ENCODE measurements around the gene ERICH6. TPM values are rescaled to one million over a fixed set of nuclear protein-coding genes. Genes with fewer than 3 reads are reported as not detected.
"Not testable (repeated sequence)": the region's sequence is repeated elsewhere in the genome, so short reads cannot be mapped to it uniquely, and the experiment has no call there.

The ERICH6 gene
- total RNA-seq, 6 donors from 2014 or later = 2.1 TPM; not detected in 5

DNA sequence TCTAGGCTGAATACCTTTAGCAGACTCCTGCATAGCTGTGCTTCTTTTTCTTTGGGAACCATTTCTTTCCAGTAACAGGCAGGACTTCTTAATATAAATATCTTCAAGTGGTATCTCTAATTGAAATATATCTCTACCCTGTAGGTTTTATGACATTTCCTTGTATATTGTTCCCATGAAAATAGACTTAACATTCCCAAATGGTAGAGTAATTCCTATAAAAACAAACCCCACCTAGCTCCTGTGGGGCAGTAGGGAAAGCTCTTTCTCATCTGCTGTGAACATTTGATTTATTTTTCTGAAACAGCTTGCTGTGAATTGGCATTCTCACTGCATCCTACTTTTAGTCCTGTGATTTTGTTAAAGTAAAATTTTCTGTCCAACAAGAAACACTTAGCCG, 79.8 kb downstream of the ERICH6 start:
- 97 to 100% methylated on average over 1 of the region's 1 CpG for WGBS, 2 donors

DNA sequence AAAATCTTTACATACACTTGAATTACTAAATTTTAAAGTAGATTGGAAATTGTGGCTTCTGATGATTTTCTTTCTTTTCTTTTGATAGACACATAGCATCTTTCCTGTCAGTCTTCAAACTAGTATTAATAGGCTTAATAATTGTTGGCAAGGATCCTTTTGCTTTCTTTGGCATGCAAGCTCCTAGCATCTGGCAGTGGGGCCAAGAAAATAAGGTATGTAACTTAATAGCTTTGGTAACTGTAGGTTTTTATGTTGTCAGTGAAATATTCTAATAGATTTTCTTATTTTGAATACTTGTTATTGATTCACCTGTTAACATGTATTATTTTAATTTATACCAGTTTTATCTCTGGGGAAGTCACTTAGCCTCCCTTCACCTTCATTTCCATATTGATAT, 80.8 kb downstream of the ERICH6 start:
- H3K4me3 ChIP-seq; ATAC-seq (ENCODE audit: low FRiP score in 2 of 2); H3K27ac ChIP-seq; H3K9me3 ChIP-seq; DNase-seq; H3K4me1 ChIP-seq; H3K27me3 ChIP-seq: not testable (repeated sequence)
- peaks cover 26 to 33% (median 26%) of the 10 kb centered on the region in 4 donors for H3K36me3 ChIP-seq

More for the DNA sequence above, 79.8 kb downstream of the ERICH6 start:
- Histone ChIP-seq H3K27me3 (no peaks in the 10 kb centered on the region), H3K4me3 (no peak overlapping the region), H3K27ac (no peak overlapping the region), H3K36me3 (peaks cover 26 to 43% (median 29%) of the 10 kb centered on the region in 4 donors), H3K9me3 (no peaks in the 10 kb centered on the region), H3K4me1 (peaks cover 0 to 7% (median 5%) of the 10 kb centered on the region in 4 donors)
- TF ChIP-seq, protein P1, sequence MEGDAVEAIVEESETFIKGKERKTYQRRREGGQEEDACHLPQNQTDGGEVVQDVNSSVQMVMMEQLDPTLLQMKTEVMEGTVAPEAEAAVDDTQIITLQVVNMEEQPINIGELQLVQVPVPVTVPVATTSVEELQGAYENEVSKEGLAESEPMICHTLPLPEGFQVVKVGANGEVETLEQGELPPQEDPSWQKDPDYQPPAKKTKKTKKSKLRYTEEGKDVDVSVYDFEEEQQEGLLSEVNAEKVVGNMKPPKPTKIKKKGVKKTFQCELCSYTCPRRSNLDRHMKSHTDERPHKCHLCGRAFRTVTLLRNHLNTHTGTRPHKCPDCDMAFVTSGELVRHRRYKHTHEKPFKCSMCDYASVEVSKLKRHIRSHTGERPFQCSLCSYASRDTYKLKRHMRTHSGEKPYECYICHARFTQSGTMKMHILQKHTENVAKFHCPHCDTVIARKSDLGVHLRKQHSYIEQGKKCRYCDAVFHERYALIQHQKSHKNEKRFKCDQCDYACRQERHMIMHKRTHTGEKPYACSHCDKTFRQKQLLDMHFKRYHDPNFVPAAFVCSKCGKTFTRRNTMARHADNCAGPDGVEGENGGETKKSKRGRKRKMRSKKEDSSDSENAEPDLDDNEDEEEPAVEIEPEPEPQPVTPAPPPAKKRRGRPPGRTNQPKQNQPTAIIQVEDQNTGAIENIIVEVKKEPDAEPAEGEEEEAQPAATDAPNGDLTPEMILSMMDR (IDR thresholded peaks at IDR 0.05) = no peak
- TF ChIP-seq POLR2AphosphoS5 (IDR thresholded peaks at IDR 0.05) (no peak), EP300 (IDR thresholded peaks at IDR 0.05) (no peak), POLR2A (IDR thresholded peaks at IDR 0.05) (no peak)
- DNase-seq (no peak), ATAC-seq (ENCODE audit: low FRiP score in 2 of 2) (no peak)

GRCh38 chr3:150620002-150620689, 83.6 kb downstream of the ERICH6 start:
- Histone ChIP-seq H3K36me3 (peaks cover 0 to 5% (median 4%) of the 10 kb centered on the region in 4 donors), H3K4me3 (no peak overlapping the region), H3K9me3 (no peaks in the 10 kb centered on the region), H3K27me3 (no peaks in the 10 kb centered on the region), H3K4me1 (peaks cover 0 to 7% (median 5%) of the 10 kb centered on the region in 4 donors), H3K27ac (no peak overlapping the region)
- WGBS, 2 donors = 89 to 92% methylated on average over 7 of the region's 7 CpGs
- ATAC-seq (ENCODE audit: low FRiP score in 2 of 2) (no peak), DNase-seq (no peak)
- TF ChIP-seq POLR2A (IDR thresholded peaks at IDR 0.05) (no peak), EP300 (IDR thresholded peaks at IDR 0.05) (no peak), POLR2AphosphoS5 (IDR thresholded peaks at IDR 0.05) (no peak)
- TF ChIP-seq, protein P1 (IDR thresholded peaks at IDR 0.05) = no peak

DNA sequence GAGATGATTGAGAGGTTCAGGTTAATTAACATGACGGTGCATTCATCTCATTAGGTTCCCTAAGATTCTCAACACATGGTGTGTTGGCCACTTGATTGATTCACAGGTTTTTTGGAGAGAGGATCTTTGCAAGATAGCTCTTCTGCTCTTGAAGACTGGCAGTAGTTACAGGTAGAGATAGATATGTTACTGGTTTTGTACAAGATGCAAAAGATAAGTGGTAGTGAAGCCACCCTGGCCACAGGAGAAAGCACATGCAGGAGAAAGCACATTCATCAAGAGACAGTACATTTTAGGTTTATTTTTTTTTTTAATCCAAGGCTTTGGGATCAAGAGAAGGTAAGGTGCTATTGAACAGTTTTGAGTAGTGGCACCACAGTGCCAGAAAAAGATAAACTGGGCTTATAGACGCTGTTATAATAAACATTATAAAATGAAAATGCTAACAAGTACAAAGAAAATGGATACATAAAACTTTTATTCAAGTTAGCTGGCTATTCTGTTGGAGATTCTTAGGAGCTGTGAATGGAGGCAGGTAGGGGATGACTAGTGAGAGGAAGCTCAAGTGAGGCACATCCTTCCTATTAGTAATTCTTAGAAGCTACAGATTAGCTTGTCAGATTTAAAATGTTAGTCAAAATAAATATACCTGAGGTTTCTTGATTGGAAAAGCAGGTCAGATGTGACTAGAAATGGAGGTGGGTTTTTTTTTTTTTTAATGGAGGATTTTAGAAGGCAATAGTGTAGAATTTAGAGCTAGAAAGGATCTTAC, 89.8 kb downstream of the ERICH6 start:
- H3K9me3 ChIP-seq = no peaks in the 10 kb centered on the region

GRCh38 chr3:150613034-150613433, 90.7 kb downstream of the ERICH6 start:
- Histone ChIP-seq H3K27ac (no peak overlapping the region), H3K4me1 (peaks cover 6 to 17% (median 12%) of the 10 kb centered on the region in 4 donors), H3K9me3 (no peaks in the 10 kb centered on the region), H3K4me3 (no peak overlapping the region), H3K36me3 (peaks cover 0 to 10% (median 7%) of the 10 kb centered on the region in 4 donors), H3K27me3 (no peaks in the 10 kb centered on the region)
- 96 to 97% methylated on average over 2 of the region's 2 CpGs for WGBS, 2 donors
- no peak for TF ChIP-seq EP300 (IDR thresholded peaks at IDR 0.05)
- no peak for ATAC-seq (ENCODE audit: low FRiP score in 2 of 2)
- DNase-seq = no peak

More for the DNA sequence above, 89.8 kb downstream of the ERICH6 start:
- TF ChIP-seq POLR2AphosphoS5 (IDR thresholded peaks at IDR 0.05) (no peak), POLR2A (IDR thresholded peaks at IDR 0.05) (no peak), EP300 (IDR thresholded peaks at IDR 0.05) (no peak)
- TF ChIP-seq, protein P1 (IDR thresholded peaks at IDR 0.05) = no peak
- Histone ChIP-seq H3K4me3 (no peak overlapping the region), H3K27ac (no peak overlapping the region), H3K27me3 (no peaks in the 10 kb centered on the region), H3K4me1 (peaks cover 6 to 17% (median 11%) of the 10 kb centered on the region in 4 donors), H3K36me3 (peaks cover 0 to 10% (median 7%) of the 10 kb centered on the region in 4 donors)
- ATAC-seq (ENCODE audit: low FRiP score in 2 of 2) (no peak), DNase-seq (no peak)
- 94 to 98% methylated on average over 2 of the region's 2 CpGs for WGBS, 2 donors
